NCI-H1105 treated with DMSO at 0.1 percent for 48 hours (cell line): ENCODE measurements around the gene AEBP1.
A peak's percentile ranks its signal among the peaks of the same experiment; 100 is the strongest.

Source experiments
- DNase-seq: peaks from one replicate; lab custom pipeline; 2025; lab: John Stamatoyannopoulos, UW

The AEBP1 gene

GRCh38 chr7:44104860-44105771 is 971 bp downstream of the AEBP1 start:
- DNase-seq, result no peak

- no peak for DNase-seq
Observed at GRCh38 chr7:44105832-44106231, 1.7 kb downstream of the AEBP1 start.

GRCh38 chr7:44106311-44107065 is 2.3 kb downstream of the AEBP1 start:
- no peak for DNase-seq

- DNase-seq, result no peak
Observed at GRCh38 chr7:44107116-44107960, 3.2 kb downstream of the AEBP1 start.

GRCh38 chr7:44107961-44108767 is 4.0 kb downstream of the AEBP1 start:
- DNase-seq, result no peak

- DNase-seq, result no peak
Observed at GRCh38 chr7:44108768-44109750, 4.9 kb downstream of the AEBP1 start.

GRCh38 chr7:44109991-44110390 is 5.8 kb downstream of the AEBP1 start:
- no peak for DNase-seq

- no peak for DNase-seq
Observed at GRCh38 chr7:44110719-44111635, 6.8 kb downstream of the AEBP1 start.

GRCh38 chr7:44111761-44112160 is 7.6 kb downstream of the AEBP1 start:
- DNase-seq, result no peak

GRCh38 chr7:44112231-44112996 is 8.3 kb downstream of the AEBP1 start:
- DNase-seq, result peak; percentile 50

- DNase-seq, result peak; percentile 81
Observed at GRCh38 chr7:44112997-44113763, 9.0 kb downstream of the AEBP1 start.

- no peak for DNase-seq
Observed at GRCh38 chr7:44113764-44114354, 9.7 kb downstream of the AEBP1 start.

- DNase-seq, result no peak
Observed at GRCh38 chr7:44114586-44115310, 10.6 kb downstream of the AEBP1 start.

- no peak for DNase-seq
Observed at GRCh38 chr7:44116087-44116788, 12.1 kb downstream of the AEBP1 start.

GRCh38 chr7:44116789-44117666 is 12.9 kb downstream of the AEBP1 start:
- no peak for DNase-seq
